Liver (tissue), 9 donors: Measurements from ENCODE around the gene STX5. TPM values are rescaled to one million over a fixed set of nuclear protein-coding genes. Genes with fewer than 3 reads are reported as not detected.
A peak's percentile ranks its signal among the peaks of the same experiment; 100 is the strongest.
"Not testable (repeated sequence)": the region's sequence is repeated elsewhere in the genome, so short reads cannot be mapped to it uniquely, and the experiment has no call there.

Source experiments
- DNase-seq: peaks from one replicate; pipeline ENCODE4 v3.0.0-alpha.2; 2017; ENCODE audit warnings: low spot score
- H3K27ac ChIP-seq, 2 donors: one replicate each; pipeline ENCODE4 v1.7.0; 2013; ENCODE audit warnings: inconsistent platforms in 2 of 2, low read length in 2 of 2, control low read depth in 1 of 2, low read depth in 1 of 2, mild to moderate bottlenecking in 1 of 2
- H3K27me3 ChIP-seq, 4 donors: one replicate each; pipeline versions ENCODE4 v1.6.1 to v1.7.0; 2013; ENCODE audit warnings: low read length in 3 of 4, inconsistent platforms in 1 of 4, mild to moderate bottlenecking in 1 of 4, moderate library complexity in 1 of 4; ENCODE audit not compliant: control insufficient read depth in 4 of 4, insufficient read depth in 4 of 4
- H3K36me3 ChIP-seq, 4 donors: one replicate each; pipeline versions ENCODE4 v1.6.1 to v1.7.0; 2013; ENCODE audit warnings: low read length in 3 of 4, mild to moderate bottlenecking in 3 of 4, low read depth in 1 of 4, moderate library complexity in 1 of 4; ENCODE audit not compliant: control insufficient read depth in 4 of 4, insufficient read depth in 3 of 4
- H3K4me1 ChIP-seq, 4 donors: one replicate each; pipeline versions ENCODE4 v1.6.1 to v1.7.0; 2013; ENCODE audit warnings: low read length in 3 of 4, mild to moderate bottlenecking in 3 of 4, moderate library complexity in 1 of 4; ENCODE audit not compliant: control insufficient read depth in 4 of 4, insufficient read depth in 4 of 4
- H3K4me3 ChIP-seq, 3 donors: one replicate each; pipeline versions ENCODE4 v1.6.1 to v1.7.0; 2013; ENCODE audit warnings: low read length in 3 of 3, control low read depth in 1 of 3, low read depth in 1 of 3, mild to moderate bottlenecking in 1 of 3
- H3K9ac ChIP-seq, 2 donors: one replicate each; pipeline ENCODE4 v1.7.0; 2013; ENCODE audit warnings: low read length in 2 of 2, mild to moderate bottlenecking in 2 of 2, moderate library complexity in 2 of 2, control low read depth in 1 of 2, low read depth in 1 of 2
- H3K9me3 ChIP-seq, 4 donors: one replicate each; pipeline versions ENCODE4 v1.6.1 to v1.7.0; 2013; ENCODE audit warnings: low read length in 3 of 4; ENCODE audit not compliant: control insufficient read depth in 4 of 4
- ATF3 ChIP-seq: IDR thresholded peaks from 2 replicates; pipeline ENCODE4 v1.6.1; 2016; ENCODE audit warnings: antibody characterized with exemption
- CTCF ChIP-seq: fragments of 150-350 bp; IDR thresholded peaks from 2 replicates; pipeline ENCODE4 v1.5.1; 2017; ENCODE audit warnings: improper control_type of control experiment, low read depth, low read length; ENCODE audit not compliant: missing input control
- EGR1 ChIP-seq, 2 donors: IDR thresholded peaks; 2 replicates each; pipeline ENCODE4 v1.6.1; 2016 to 2018; ENCODE audit warnings: antibody characterized with exemption in 2 of 2, low read depth in 2 of 2
- GABPA ChIP-seq, 2 donors: IDR thresholded peaks in 1 of 2; conservative IDR thresholded peaks in 1 of 2; 2 replicates each; pipeline ENCODE4 v1.6.1; 2016; ENCODE audit warnings: antibody characterized with exemption in 2 of 2, mild to moderate bottlenecking in 1 of 2, moderate library complexity in 1 of 2
- HNF4A ChIP-seq, 2 donors: conservative IDR thresholded peaks; 2 replicates each; pipeline ENCODE4 v1.6.1; 2016; ENCODE audit warnings: antibody characterized with exemption in 2 of 2, mild to moderate bottlenecking in 2 of 2
- HNF4G ChIP-seq: IDR thresholded peaks from 2 replicates; pipeline ENCODE4 v1.6.1; 2016; ENCODE audit warnings: antibody characterized with exemption
- NR2F2 ChIP-seq: IDR thresholded peaks from 2 replicates; pipeline ENCODE4 v1.6.1; 2016; ENCODE audit warnings: antibody characterized with exemption
- RAD21 ChIP-seq, 2 donors: IDR thresholded peaks; 2 replicates each; pipeline ENCODE4 v1.6.1; 2016; ENCODE audit warnings: antibody characterized with exemption in 2 of 2, mild to moderate bottlenecking in 2 of 2
- REST ChIP-seq: IDR thresholded peaks from 2 replicates; pipeline ENCODE4 v1.6.1; 2016; ENCODE audit warnings: antibody characterized with exemption, mild to moderate bottlenecking
- RXRA ChIP-seq, 2 donors: IDR thresholded peaks; 2 replicates each; pipeline ENCODE4 v1.6.1; 2017 to 2018; ENCODE audit warnings: antibody characterized with exemption in 2 of 2, mild to moderate bottlenecking in 1 of 2
- YY1 ChIP-seq: IDR thresholded peaks from 2 replicates; pipeline ENCODE4 v1.6.1; 2016; ENCODE audit warnings: antibody characterized with exemption, mild to moderate bottlenecking
- ZBTB33 ChIP-seq: IDR thresholded peaks from 2 replicates; pipeline ENCODE4 v1.6.1; 2016; ENCODE audit warnings: antibody characterized with exemption
- WGBS: extraction: QIAGEN DNeasy Blood & Tissue Kit; methylation state at CpG from one replicate; pipeline ENCODE4 v1.1.7; 2013; 5-methylcytosine and 5-hydroxymethylcytosine counted together
- polyA plus RNA-seq, 2 donors: library from polyadenylated mRNA; stranded (reverse) in 1 of 2; unstranded in 1 of 2; fragments of 200-250 nt in 1 of 2; fragments of >200 nt in 1 of 2; fragmentation: Nextera tagmentation in 1 of 2; extraction: Ambion mirVana in 1 of 2; gene quantifications; one replicate each; pipeline versions ENCODE4 v1.2.1 to v1.2.3, GENCODE V29; 2013 to 2015
- total RNA-seq, 2 donors: library from RNA; depleted of rRNA; stranded (reverse); fragments of >200 nt; gene quantifications; one replicate each; pipeline ENCODE4 v1.2.3, GENCODE V29; 2014
- donor health status: healthy.
- donor health status: healthy.
- donor health status: healthy.
- donor health status: healthy.
- donor health status: healthy.

Gene STX5
- total and polyA plus RNA-seq, 4 donors, result 13.6 to 34.1 (median 26.1) TPM

GRCh38 chr11:62843466-62843865 is 11.6 kb upstream of the STX5 start (continued):
- no peak for TF ChIP-seq CTCF

GRCh38 chr11:62842891-62843290 is 11.0 kb upstream of the STX5 start:
- H3K27ac ChIP-seq, result peak overlapping the region in 1 of 2 donors; percentile 99
- peaks cover 0 to 23% (median 17%) of the 10 kb centered on the region in 4 donors for H3K4me1 ChIP-seq
- not testable (repeated sequence) for H3K9me3 ChIP-seq, H3K36me3 ChIP-seq, H3K27me3 ChIP-seq, DNase-seq
- H3K9ac ChIP-seq, result peak overlapping the region; percentile 94 to 96
- peak overlapping the region in 1 of 3 donors; percentile 59 for H3K4me3 ChIP-seq
- 94% methylated on average over 9 of the region's 9 CpGs for WGBS

- DNase-seq, result no peak
- Histone ChIP-seq H3K9ac (peak overlapping the region; percentile 94 to 96), H3K9me3 (no peaks in the 10 kb centered on the region), H3K36me3 (no peaks in the 10 kb centered on the region), H3K27ac (peak overlapping the region; percentile 99), H3K27me3 (no peaks in the 10 kb centered on the region), H3K4me1 (peaks cover 0 to 27% (median 20%) of the 10 kb centered on the region in 4 donors), H3K4me3 (peak overlapping the region; percentile 59 to 72 (median 71))
- WGBS, result 15% methylated on average over 30 of the region's 30 CpGs
- TF ChIP-seq RAD21 (IDR thresholded peaks at IDR 0.05) (no peak), HNF4G (no peak), RXRA (IDR thresholded peaks at IDR 0.05) (no peak), GABPA (IDR thresholded peaks at IDR 0.05 in 1 of 2, conservative IDR thresholded peaks at IDR 0.05 in 1 of 2) (no peak), HNF4A (conservative IDR thresholded peaks at IDR 0.05) (no peak), NR2F2 (no peak), EGR1 (IDR thresholded peaks at IDR 0.05; ENCODE audit: low read depth in 2 of 2) (no peak), ZBTB33 (no peak), YY1 (no peak), REST (no peak), ATF3 (no peak)
Observed at GRCh38 chr11:62842171-62842741, 10.4 kb upstream of the STX5 start.
